ENCODE data around the gene TNPO3.

TNPO3 gene

DNA sequence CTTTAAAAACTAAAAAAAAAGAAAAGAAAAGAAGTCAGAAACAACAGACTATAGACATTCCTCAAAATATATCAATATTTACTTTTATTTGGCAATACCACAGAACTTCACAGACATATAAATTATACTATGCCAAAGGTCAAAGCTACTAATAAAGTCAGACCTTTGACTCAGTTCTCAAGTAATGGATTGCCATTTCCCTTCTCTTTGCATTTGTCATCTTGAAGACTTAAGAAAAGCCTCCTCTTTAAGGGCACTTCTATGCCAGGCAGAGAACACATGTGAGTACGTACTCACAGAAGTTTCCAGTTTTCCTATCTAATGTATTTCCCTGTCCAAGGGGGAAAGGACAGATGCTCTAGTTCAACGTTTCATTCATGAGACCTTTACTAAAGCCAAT, 37.6 kb downstream of the TNPO3 start:
- H2BK5ac ChIP-seq (ENCODE audit: low read depth, low read length, poor library complexity), result no peak overlapping the region
- no peak overlapping the region for H4K12ac ChIP-seq (ENCODE audit: low read depth, low read length)
- H4K8ac ChIP-seq (ENCODE audit: low read depth, low read length), result no peak overlapping the region
- no peak overlapping the region for H2AFZ ChIP-seq (ENCODE audit: insufficient read depth, low read length, poor library complexity)
- no peak overlapping the region for H3K4me3 ChIP-seq (ENCODE audit: low read depth, low read length)
- H3K36me3 ChIP-seq (ENCODE audit: control insufficient read depth in 1 of 2, insufficient read depth in 2 of 2, low read length in 2 of 2), result peaks cover 9 to 10% of the 10 kb centered on the region in 2 experiments
- H2AK5ac ChIP-seq (ENCODE audit: low read length), result no peak overlapping the region
- no peak overlapping the region for H3K18ac ChIP-seq (ENCODE audit: low read length)
- no peak overlapping the region for H2BK120ac ChIP-seq (ENCODE audit: insufficient read depth, low read length, poor library complexity)
- H3K27ac ChIP-seq (ENCODE audit: low read depth, low read length), result no peak overlapping the region
- no peak overlapping the region for H3K4ac ChIP-seq (ENCODE audit: low read depth, low read length)
- no CpG with 5 or more reads among the region's 2 CpGs for WGBS (ENCODE audit: extremely low coverage, insufficient coverage, insufficient read length)
- H3K79me1 ChIP-seq (ENCODE audit: low read length), result no peaks in the 10 kb centered on the region
- no peaks in the 10 kb centered on the region for H3K27me3 ChIP-seq (ENCODE audit: insufficient read depth, low read length)
- no peak for DNase-seq
- H3K4me2 ChIP-seq (ENCODE audit: low read length), result no peak overlapping the region
- peaks cover 0 to 2% of the 10 kb centered on the region in 2 experiments for H3K4me1 ChIP-seq (ENCODE audit: control insufficient read depth in 1 of 2, insufficient read depth in 2 of 2, low read length in 2 of 2)
- no peak overlapping the region for H3K14ac ChIP-seq (ENCODE audit: low read length)
- no peak overlapping the region for H2BK12ac ChIP-seq (ENCODE audit: low read length)
- H4K91ac ChIP-seq (ENCODE audit: low read depth, low read length), result no peak overlapping the region
- H3K9me3 ChIP-seq (ENCODE audit: insufficient read depth, low read depth, low read length), result no peaks in the 10 kb centered on the region
- no peak overlapping the region for H3K23ac ChIP-seq (ENCODE audit: low read length)
- no peaks in the 10 kb centered on the region for H3K79me2 ChIP-seq (ENCODE audit: control insufficient read depth, insufficient read depth, low read length, poor library complexity)
- H3K9ac ChIP-seq (ENCODE audit: low read length), result no peak overlapping the region

DNA sequence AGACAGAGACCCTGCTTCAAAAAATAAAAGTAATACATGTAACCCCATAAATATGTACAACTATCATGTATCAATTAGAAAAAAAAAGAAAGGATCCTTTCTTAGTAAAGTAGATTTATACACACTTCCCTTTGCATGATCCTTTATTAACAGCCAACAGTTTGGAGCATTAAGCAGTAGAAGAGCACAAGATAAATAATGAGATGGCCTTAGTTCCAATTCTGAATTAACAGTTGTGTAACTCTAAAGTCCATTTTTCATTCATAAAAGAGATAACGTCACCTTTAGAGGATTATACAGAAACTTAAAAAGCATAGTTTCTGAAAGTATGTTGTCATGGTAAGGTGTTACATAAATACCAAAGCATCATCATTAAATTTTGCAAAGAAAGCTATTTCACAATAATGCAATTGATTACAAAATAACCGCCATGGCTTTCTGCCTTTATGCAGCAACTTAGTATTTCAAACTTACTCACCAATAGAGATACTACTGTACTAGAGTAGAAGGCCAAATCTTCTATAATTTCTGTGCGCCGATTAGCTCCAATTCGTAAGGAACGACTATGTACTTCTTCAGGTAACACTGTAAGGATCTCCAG, 40.3 kb downstream of the TNPO3 start:
- H3K14ac ChIP-seq (ENCODE audit: low read length), result no peak overlapping the region
- H2BK120ac ChIP-seq (ENCODE audit: insufficient read depth, low read length, poor library complexity), result no peak overlapping the region
- no CpG with 5 or more reads among the region's 6 CpGs for WGBS (ENCODE audit: extremely low coverage, insufficient coverage, insufficient read length)
- no peak overlapping the region for H2BK12ac ChIP-seq (ENCODE audit: low read length)
- no peak overlapping the region for H3K18ac ChIP-seq (ENCODE audit: low read length)
- H4K91ac ChIP-seq (ENCODE audit: low read depth, low read length), result no peak overlapping the region
- no peak overlapping the region for H3K4me3 ChIP-seq (ENCODE audit: low read depth, low read length)
- H3K27ac ChIP-seq (ENCODE audit: low read depth, low read length), result no peak overlapping the region
- H3K79me1 ChIP-seq (ENCODE audit: low read length), result no peaks in the 10 kb centered on the region
- H3K9me3 ChIP-seq (ENCODE audit: insufficient read depth, low read depth, low read length), result no peaks in the 10 kb centered on the region
- H2AFZ ChIP-seq (ENCODE audit: insufficient read depth, low read length, poor library complexity), result no peak overlapping the region
- H4K8ac ChIP-seq (ENCODE audit: low read depth, low read length), result no peak overlapping the region
- H3K79me2 ChIP-seq (ENCODE audit: control insufficient read depth, insufficient read depth, low read length, poor library complexity), result no peaks in the 10 kb centered on the region
- H3K4me1 ChIP-seq (ENCODE audit: control insufficient read depth in 1 of 2, insufficient read depth in 2 of 2, low read length in 2 of 2), result no peaks in the 10 kb centered on the region
- no peak overlapping the region for H4K12ac ChIP-seq (ENCODE audit: low read depth, low read length)
- no peak overlapping the region for H3K23ac ChIP-seq (ENCODE audit: low read length)
- no peak overlapping the region for H3K9ac ChIP-seq (ENCODE audit: low read length)
- no peak overlapping the region for H2BK5ac ChIP-seq (ENCODE audit: low read depth, low read length, poor library complexity)
- DNase-seq, result no peak
- H2AK5ac ChIP-seq (ENCODE audit: low read length), result no peak overlapping the region
- no peak overlapping the region for H3K4me2 ChIP-seq (ENCODE audit: low read length)
- H3K27me3 ChIP-seq (ENCODE audit: insufficient read depth, low read length), result no peaks in the 10 kb centered on the region
- H3K36me3 ChIP-seq (ENCODE audit: control insufficient read depth in 1 of 2, insufficient read depth in 2 of 2, low read length in 2 of 2), result peaks cover 11 to 12% of the 10 kb centered on the region in 2 experiments
- no peak overlapping the region for H3K4ac ChIP-seq (ENCODE audit: low read depth, low read length)

DNA sequence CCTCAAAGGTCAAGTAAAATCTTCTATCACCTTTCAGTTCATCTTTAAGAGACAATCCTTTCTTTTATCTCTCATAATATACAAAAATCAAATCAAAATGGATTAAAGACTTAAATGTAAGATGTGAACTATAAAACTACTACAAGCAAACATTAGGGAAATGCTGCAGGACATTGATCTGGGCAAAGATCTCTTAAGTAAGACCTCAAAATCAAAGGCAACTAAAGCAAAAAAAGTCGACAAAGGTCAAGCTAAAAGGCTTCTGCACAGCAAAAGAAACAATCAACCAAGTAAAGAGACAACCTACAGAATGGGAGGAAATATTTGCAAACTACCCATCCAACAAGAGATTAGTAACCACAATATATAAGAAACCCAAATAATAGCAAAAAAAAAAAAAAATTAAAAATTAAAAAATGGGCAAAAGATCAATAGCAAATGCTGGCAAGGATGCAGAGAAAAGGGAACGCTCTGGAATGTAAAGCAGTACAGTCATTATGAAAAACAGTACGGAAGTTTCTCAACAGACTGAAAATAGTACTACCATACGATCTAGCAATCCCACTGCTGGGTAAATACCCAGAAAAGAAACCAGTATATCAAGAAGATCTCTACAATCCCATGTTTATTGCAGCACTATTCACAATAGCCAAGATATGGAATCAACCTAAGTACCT, 41.7 kb downstream of the TNPO3 start:
- WGBS (ENCODE audit: extremely low coverage, insufficient coverage, insufficient read length), result no CpG with 5 or more reads among the region's 4 CpGs
- no peak overlapping the region for H3K9ac ChIP-seq (ENCODE audit: low read length)
- H4K91ac ChIP-seq (ENCODE audit: low read depth, low read length), result no peak overlapping the region
- no peak overlapping the region for H2BK120ac ChIP-seq (ENCODE audit: insufficient read depth, low read length, poor library complexity)
- no peak overlapping the region for H2AK5ac ChIP-seq (ENCODE audit: low read length)
- H3K36me3 ChIP-seq (ENCODE audit: control insufficient read depth in 1 of 2, insufficient read depth in 2 of 2, low read length in 2 of 2), result peaks cover 12 to 13% of the 10 kb centered on the region in 2 experiments
- no peaks in the 10 kb centered on the region for H3K9me3 ChIP-seq (ENCODE audit: insufficient read depth, low read depth, low read length)
- H4K12ac ChIP-seq (ENCODE audit: low read depth, low read length), result no peak overlapping the region
- no peak overlapping the region for H2BK5ac ChIP-seq (ENCODE audit: low read depth, low read length, poor library complexity)
- H3K4me1 ChIP-seq (ENCODE audit: control insufficient read depth in 1 of 2, insufficient read depth in 2 of 2, low read length in 2 of 2), result no peaks in the 10 kb centered on the region
- DNase-seq, result no peak
- H3K4ac ChIP-seq (ENCODE audit: low read depth, low read length), result no peak overlapping the region
- no peak overlapping the region for H2BK12ac ChIP-seq (ENCODE audit: low read length)
- no peaks in the 10 kb centered on the region for H3K27me3 ChIP-seq (ENCODE audit: insufficient read depth, low read length)
- H3K4me2 ChIP-seq (ENCODE audit: low read length), result no peak overlapping the region
- no peak overlapping the region for H2AFZ ChIP-seq (ENCODE audit: insufficient read depth, low read length, poor library complexity)
- H3K18ac ChIP-seq (ENCODE audit: low read length), result no peak overlapping the region
- no peak overlapping the region for H3K4me3 ChIP-seq (ENCODE audit: low read depth, low read length)
- H4K8ac ChIP-seq (ENCODE audit: low read depth, low read length), result no peak overlapping the region
- H3K79me2 ChIP-seq (ENCODE audit: control insufficient read depth, insufficient read depth, low read length, poor library complexity), result no peaks in the 10 kb centered on the region
- H3K79me1 ChIP-seq (ENCODE audit: low read length), result no peaks in the 10 kb centered on the region
- no peak overlapping the region for H3K27ac ChIP-seq (ENCODE audit: low read depth, low read length)
- no peak overlapping the region for H3K14ac ChIP-seq (ENCODE audit: low read length)
- no peak overlapping the region for H3K23ac ChIP-seq (ENCODE audit: low read length)

DNA sequence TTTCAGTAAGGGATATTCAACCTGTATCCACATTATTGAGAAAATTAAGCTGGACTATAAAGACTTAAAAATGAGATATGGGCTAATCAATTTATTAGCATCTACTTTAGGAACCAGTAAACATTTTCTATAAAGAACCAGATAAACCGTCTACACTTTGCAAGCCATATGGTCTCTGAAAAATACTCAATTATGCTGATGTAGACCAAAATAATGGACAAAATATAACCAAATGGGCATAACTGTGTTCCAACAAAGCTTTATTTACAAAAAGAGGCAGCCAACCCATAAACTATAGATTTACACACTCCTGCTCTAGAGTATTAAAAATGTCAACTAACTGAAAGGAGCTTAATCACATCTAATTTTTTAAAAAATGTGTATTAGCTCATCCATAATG, 42.3 kb downstream of the TNPO3 start:
- H3K27ac ChIP-seq (ENCODE audit: low read depth, low read length), result no peak overlapping the region
- WGBS (ENCODE audit: extremely low coverage, insufficient coverage, insufficient read length), result no CpG with 5 or more reads among the region's 1 CpG
- H3K9me3 ChIP-seq (ENCODE audit: insufficient read depth, low read depth, low read length), result no peaks in the 10 kb centered on the region
- no peak overlapping the region for H4K8ac ChIP-seq (ENCODE audit: low read depth, low read length)
- no peaks in the 10 kb centered on the region for H3K79me1 ChIP-seq (ENCODE audit: low read length)
- no peaks in the 10 kb centered on the region for H3K79me2 ChIP-seq (ENCODE audit: control insufficient read depth, insufficient read depth, low read length, poor library complexity)
- H2BK5ac ChIP-seq (ENCODE audit: low read depth, low read length, poor library complexity), result no peak overlapping the region
- no peaks in the 10 kb centered on the region for H3K27me3 ChIP-seq (ENCODE audit: insufficient read depth, low read length)
- H2BK12ac ChIP-seq (ENCODE audit: low read length), result no peak overlapping the region
- no peak for DNase-seq
- no peak overlapping the region for H3K14ac ChIP-seq (ENCODE audit: low read length)
- H3K4me2 ChIP-seq (ENCODE audit: low read length), result no peak overlapping the region
- no peak overlapping the region for H2BK120ac ChIP-seq (ENCODE audit: insufficient read depth, low read length, poor library complexity)
- peaks cover 13 to 16% of the 10 kb centered on the region in 2 experiments for H3K36me3 ChIP-seq (ENCODE audit: control insufficient read depth in 1 of 2, insufficient read depth in 2 of 2, low read length in 2 of 2)
- no peak overlapping the region for H2AK5ac ChIP-seq (ENCODE audit: low read length)
- H3K4ac ChIP-seq (ENCODE audit: low read depth, low read length), result no peak overlapping the region
- no peak overlapping the region for H3K23ac ChIP-seq (ENCODE audit: low read length)
- H3K4me3 ChIP-seq (ENCODE audit: low read depth, low read length), result no peak overlapping the region
- no peaks in the 10 kb centered on the region for H3K4me1 ChIP-seq (ENCODE audit: control insufficient read depth in 1 of 2, insufficient read depth in 2 of 2, low read length in 2 of 2)
- H3K9ac ChIP-seq (ENCODE audit: low read length), result no peak overlapping the region
- no peak overlapping the region for H2AFZ ChIP-seq (ENCODE audit: insufficient read depth, low read length, poor library complexity)
- H4K12ac ChIP-seq (ENCODE audit: low read depth, low read length), result no peak overlapping the region
- H3K18ac ChIP-seq (ENCODE audit: low read length), result no peak overlapping the region
- no peak overlapping the region for H4K91ac ChIP-seq (ENCODE audit: low read depth, low read length)

All from trophoblast cell (in vitro differentiated cells and primary cell).